NCI-H2081 (cell line): ENCODE measurements around the gene HYAL2.
A peak's percentile ranks its signal among the peaks of the same experiment; 100 is the strongest.

Source experiments
- DNase-seq, 2 experiments: peaks; one replicate each; lab custom pipeline; 2025; lab: John Stamatoyannopoulos, UW

Gene HYAL2, protein sequence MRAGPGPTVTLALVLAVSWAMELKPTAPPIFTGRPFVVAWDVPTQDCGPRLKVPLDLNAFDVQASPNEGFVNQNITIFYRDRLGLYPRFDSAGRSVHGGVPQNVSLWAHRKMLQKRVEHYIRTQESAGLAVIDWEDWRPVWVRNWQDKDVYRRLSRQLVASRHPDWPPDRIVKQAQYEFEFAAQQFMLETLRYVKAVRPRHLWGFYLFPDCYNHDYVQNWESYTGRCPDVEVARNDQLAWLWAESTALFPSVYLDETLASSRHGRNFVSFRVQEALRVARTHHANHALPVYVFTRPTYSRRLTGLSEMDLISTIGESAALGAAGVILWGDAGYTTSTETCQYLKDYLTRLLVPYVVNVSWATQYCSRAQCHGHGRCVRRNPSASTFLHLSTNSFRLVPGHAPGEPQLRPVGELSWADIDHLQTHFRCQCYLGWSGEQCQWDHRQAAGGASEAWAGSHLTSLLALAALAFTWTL

DNA sequence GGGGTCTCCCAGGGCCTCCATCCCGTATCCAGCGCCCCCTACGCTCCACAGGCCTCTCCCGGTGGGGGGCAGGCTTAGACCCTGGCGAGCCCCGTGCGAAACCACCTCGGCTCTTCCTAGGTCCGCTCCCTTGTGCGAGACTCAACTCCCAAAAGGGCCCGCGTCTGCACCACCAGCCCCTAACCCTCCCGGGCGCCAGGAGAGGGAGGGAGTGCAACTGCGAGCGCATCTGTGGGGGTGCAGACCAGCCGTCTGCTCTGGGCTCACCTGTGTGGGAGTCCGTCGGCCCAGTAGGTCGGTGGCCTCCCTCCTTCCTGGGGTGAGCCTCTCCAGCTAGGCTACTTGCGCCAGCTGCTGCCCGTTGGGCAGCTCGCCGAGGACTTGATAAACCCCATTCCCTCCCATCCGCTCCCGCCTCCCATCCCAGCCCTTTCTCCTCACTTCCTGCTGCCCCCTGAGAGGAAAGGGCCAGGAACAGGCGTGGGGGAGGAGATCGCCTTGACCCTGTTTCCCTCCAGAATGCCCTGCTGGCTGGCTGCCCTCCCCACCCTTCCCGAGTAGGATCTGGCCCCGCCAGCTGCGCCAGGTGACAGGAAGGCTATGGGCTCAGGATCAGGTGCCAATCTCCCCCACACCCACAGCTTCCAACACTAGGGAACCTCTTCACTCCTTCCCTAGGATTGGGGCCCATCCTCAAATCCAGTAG is at the start of gene HYAL2:
Gene HYAL2 (minus strand): TSS at position 360 of the 706 bp plus-strand sequence. CDS start 2,256 bp downstream, outside the sequence.
- DNase-seq, result peak; percentile 23 to 51

DNA sequence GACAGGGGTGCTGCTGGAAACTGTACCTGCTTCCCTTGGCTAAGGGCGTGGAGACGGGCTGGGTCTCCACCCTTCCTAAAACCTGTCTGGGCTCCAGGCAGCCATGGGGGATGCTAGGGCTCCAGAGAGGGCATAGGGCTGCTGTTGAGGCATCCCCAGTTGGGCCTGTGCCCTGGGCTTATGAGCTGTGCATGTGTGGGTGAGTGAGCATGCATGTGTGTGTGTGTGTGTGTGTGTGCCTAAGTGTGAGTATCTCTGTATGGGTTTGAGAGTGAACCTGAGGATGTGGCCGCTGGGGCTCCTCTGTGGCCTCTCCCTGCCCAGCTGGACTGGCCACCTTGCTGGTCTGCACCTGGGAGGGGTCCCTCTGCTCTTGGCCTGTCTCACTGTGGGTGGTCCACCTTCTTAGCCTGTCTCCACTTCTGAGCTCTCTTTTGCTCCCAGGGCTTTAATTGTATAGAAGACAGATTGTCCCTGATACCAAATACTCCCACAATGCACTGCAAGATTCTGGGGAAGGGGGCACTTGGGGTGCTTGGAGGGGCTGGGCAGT is 48.7 kb upstream of the HYAL2 start:
- DNase-seq, result no peak

DNA sequence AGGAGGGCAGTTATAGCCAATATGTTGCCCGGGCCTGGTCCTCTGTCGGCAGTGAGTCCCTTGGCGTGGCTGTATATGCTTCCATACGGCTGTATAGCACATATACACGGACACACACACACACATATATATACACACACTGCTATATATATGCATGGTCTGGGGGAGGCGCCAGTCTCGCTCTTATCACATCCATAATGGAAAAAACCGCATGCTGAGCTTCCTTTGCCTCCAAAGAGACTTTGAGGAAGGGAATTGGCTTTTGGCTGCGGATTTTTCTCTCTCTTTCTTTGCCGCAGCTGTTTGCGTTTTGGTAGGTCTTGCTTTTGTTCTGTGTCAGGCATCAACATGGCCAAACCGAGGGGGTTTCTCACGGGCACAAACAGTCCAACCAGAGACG is 48.0 kb upstream of the HYAL2 start:
- DNase-seq, result peak; percentile 23 to 57

DNA sequence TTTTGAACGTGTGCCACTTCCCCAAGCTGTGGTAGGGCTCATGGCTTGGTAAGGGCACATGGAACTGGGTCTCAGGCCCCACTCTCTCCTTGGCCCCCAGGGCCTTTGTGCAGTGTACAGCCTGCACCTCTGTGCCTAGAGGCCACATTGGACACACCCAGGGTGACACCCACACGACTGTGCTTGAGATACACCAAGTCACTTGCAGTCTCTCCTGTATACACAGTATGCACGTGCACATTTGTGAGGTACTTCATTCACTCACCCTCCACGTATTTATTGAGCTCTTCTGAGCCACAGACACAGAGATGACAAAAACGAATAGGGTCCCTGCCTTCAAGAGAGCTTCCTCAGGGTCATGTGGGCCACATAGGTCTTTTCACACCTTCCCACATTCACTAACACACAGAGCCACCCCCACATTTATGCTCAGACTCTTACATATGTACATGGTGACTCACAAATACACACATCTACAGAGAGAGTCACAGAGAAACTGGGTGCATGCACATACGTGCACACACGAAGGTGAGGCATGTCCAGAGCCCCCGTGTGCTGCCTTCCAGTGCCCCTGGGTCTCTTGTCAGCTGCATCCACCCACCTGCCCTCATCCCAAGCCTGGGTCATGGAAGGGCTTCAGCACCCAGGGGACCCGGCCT is 46.6 kb upstream of the HYAL2 start:
- no peak for DNase-seq

DNA sequence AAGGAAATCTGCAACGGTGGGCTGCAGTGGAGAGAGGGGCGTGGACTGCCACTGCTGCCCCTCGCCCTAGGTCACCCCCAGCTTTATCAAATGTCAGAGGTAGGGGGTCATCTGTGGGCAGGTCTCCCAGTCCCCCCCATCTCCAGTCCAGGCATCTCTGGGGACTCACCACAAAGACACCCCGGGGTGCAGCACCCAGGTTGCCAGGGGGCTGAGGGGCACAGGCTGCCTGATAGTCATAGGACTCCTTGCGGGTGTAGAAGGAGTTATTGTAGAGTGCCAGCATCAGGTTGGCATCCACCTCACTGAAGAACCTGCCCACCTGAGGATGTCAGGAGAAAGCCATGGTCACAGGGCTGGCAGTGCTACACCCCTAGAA is 43.3 kb upstream of the HYAL2 start:
- DNase-seq, result no peak

DNA sequence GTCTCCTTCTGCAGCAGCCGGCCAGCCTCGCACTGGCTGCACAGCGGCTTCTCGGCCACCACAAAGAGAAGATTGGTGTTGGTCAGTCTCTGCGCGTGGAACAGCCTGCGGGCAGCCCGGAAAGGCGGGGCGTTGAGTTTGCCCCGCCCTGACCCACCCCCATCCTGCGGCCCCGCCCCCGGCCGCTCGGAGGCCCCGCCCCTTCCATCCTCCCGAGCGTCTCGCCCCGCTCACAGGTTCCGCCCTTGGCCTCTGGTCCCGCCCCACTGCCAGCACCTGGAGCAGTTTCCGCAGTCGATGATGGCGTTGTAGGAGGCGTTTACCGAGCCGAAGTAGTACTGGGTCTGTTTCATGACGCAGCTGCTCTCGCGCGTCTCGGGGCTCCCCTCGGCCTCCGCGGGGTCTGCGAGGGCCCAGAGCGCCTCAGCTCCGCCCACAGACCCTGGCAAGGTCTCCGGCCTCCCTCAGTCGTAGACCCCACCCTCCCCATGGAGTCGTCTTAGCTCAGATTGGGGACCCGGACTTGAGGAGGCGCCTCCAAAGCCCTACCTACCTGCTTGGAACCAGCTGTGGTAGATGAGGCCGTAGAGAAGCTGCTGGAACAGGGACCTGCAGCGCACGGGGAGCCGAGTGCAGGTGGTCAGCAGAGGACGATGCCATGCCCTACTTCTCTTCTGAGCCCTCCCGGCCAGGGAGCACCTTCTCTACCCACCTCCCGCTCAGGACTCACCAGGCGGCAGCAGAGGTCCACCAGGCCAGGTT is 42.7 kb upstream of the HYAL2 start:
- DNase-seq, result peak; percentile 77 to 81

DNA sequence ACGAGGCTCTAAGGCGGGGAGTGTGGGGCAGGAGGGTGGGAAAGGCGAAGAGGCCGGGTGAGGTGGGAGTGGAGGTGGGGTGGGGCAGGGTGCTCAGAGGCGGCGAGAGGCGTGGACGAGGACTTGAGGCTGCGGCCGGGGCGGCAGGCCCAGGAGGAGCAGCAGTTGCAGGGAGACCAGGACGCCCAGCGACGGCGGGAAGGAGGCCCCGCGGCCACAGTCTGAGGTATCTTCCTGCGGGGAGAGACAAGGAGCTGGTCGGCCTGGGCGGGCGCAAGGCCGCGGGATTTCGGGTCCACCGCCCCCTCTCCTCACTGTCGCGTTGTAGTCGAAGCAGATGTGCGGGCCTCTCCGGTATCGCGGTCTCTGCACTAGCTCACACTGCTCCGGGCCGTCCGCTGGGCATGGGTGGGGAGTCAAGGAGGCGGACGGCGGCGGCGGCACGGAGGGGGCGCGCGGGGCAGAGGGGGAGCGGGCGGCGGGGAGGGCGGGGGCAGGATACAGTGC is 42.1 kb upstream of the HYAL2 start:
- DNase-seq, result no peak

DNA sequence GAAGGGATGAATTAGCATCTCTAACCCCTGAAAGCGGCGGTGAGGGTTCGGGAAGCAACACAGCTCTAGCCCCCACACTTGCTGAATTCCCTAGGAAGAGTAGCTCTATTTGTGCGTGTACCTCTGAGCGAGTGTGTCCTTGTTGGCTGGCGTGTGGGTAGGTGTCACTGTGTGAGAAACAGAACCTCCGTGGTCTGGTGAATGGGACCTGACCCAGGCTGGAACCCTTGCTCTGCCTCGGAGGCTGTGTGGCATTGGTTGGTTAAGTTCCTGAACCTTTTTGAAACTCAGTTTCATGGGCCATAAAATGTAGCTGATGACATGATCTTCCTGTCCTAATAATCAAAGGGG is 37.2 kb upstream of the HYAL2 start:
- no peak for DNase-seq

DNA sequence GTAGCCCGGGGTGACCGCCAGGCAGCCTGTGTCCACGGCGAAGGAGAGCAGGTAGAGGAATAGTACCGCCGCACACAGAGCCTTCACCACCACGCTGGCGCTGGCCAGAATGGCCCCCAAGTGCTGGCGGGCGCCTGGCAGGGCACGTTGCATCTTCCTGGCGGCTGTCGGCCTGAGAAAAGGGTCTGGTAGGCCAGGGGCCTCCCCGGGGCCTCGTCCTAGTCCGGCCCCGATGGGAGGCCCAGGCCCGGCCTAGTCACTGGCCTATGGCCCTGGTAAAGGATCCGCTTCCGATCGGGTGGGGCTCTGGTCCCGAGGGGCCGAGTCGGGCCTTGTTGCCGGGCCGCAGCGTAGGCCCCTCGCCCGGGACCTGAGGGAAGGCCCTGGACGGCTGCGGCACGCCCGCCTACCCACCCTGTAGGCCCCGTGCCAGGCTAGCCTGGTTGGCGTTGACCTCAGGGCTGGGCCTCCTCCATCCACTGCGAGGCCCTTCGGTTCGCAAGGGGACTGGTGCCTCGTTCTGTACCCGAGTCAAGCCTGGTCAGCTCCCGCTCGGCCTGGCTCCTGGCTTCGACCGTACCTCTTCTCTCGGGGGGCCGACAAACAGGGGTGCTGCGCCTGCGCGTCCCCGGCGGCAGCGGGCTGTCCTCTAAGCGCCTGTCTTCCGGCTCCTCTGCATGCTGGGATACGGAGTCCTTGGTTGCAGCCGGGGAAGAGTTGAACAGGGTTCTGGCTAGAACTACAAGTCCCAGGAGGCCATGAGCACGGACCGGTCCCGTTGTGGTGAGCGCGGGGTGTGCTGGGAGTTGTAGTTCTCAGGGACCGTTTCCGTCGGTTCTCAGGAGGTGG is 36.6 kb upstream of the HYAL2 start, which contains the start of gene TMEM115:
Gene TMEM115 (minus strand): TSS at position 611 of the 849 bp plus-strand sequence. CDS start 458 bp downstream, at position 153.
- DNase-seq, result peak; percentile 92 to 95

DNA sequence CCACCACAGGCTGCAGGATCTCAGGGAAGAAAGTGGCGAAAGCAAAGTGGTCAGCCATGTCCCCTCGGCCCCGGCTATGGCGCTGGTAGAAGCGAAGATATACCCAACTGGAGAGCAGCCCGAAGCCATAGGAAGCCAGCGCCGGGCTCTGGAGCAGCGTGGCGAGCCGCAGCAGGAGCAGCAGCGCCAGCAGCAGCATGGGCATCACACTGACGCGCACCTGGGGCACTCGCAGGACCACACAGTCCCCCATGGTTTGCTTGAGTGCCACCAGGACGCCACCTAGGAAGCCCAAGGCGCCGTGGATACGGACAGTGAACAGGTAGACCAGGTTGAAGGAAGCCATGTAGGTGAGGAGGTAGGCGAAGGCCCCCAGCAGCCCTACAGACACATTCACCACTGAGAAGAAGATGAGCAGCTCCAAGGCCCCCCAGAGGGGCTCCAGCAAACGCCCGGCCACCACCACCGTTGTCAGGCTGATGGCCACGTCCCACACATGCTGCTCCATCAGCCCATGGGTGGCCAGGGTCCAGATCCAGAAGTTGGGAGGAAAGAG is 35.9 kb upstream of the HYAL2 start:
- DNase-seq, result no peak

DNA sequence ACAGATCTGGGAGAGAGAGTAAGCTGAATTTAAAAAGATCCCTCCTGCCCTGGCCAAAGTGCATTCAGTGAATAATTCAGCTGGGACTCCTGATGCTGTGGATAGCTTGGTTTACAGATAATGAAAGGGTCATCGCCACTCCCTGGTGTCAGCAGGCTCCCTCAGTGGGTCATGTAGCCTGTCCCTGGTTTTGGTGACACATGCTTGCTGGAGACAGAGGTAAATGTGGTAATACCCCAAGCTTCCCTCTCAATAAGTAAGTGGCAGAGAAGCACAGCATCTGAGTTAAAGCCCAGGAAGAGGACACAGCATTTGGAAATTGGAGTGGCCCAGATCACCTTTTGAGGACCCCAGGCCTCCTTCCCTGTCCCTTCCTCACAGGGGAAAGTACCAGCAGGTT is 34.9 kb upstream of the HYAL2 start:
- DNase-seq, result no peak

DNA sequence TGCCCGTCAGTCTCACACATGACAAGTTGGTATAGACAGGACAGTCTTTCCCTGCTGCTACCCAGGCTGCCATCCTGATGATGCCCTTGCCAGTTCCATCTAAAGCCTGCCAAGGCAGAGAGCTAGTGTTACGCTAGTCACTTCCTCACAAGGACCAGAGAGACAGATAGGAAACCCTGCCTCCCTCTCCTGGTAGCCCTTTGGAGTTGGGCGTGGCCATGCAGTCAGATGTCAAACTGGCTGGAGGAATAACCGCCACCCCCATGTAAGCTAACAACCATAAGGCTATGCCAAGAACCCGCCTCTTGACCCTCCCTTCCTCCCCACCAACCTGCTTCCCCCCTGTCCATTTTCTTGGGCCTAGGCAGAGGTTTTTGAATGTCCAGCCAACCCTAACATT is 34.0 kb upstream of the HYAL2 start:
- no peak for DNase-seq

DNA sequence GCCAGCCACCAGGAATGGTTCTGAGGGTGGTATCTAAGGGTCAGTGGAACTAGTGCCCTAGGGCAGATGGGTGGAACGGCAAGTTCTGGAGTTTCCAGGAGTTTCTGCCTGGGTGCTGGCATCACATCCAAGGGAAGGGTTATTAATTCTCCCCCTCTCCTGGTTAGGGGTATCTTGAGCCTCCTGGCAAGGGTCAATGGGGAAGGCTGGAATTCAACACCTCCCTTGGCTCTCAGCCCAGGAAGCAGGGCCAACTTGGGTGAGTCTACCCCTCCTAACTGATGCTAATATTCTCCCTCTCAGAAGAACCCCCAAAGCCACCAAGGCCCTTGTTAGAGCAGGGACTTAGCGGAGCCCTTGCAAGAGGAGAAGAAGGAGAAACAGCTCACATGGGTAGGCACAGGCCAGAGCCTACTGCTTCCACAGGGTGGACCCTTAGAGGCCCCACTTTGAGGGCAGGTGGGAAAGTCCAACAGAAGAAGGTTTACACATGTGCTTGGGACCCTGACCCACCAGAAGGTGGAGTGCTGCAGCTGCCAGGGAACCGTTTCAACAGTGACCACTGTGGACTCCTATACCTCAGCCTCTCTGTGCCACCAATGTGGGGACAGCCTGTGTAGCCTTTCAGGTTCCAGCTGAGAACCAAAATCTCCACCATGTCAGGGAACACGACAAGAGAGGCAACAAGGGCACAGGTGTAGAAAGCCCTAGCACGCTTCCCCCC is 33.4 kb upstream of the HYAL2 start:
- no peak for DNase-seq

DNA sequence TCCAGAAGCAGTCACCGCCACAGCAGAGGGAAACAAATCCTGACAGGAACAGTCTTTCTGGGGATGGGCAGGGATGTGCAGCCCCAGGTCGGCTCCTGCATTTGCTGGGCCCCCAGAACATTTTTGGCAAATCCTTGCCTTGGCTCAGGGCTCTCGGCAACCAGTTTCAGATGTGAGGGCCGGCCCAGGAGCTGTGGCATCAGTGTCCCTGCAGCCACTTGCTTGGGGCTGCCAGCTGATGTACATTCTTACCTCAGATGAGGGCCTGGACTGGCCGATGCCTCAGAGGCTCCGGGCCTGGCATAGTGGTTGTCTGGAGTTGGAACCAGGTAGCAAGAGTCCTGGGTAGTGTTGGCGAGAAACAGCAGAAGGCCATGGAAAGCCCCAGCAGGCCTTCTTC is 32.3 kb upstream of the HYAL2 start:
- DNase-seq, result no peak

DNA sequence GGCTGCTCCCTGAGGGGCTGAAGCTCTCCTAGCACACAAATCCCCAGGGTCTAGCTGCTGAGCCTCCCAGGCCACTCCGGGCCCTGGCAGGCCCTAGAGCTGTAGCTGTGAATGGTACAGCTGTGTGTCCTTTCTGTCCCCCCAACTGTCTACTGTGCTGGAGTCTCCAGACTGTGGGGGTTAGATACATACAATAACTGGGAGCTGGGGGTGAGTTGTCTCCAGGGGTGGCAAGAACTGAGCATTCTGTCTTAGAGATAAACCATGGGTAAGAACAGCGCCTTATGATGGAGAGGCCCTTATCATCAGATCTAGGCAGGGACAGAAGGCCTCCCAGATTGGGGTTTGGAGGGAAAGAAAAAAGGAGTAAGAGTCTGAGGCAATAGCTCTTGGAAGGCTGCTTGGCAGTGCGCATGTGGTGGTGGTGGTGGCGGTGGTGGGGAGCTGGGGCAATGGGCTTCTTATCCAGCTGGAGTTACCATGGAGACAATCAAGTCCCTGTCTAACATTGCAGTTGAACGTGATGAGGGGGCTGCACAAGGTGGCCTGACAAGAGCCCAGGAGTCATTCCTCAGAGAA is 31.7 kb upstream of the HYAL2 start:
- DNase-seq, result no peak

DNA sequence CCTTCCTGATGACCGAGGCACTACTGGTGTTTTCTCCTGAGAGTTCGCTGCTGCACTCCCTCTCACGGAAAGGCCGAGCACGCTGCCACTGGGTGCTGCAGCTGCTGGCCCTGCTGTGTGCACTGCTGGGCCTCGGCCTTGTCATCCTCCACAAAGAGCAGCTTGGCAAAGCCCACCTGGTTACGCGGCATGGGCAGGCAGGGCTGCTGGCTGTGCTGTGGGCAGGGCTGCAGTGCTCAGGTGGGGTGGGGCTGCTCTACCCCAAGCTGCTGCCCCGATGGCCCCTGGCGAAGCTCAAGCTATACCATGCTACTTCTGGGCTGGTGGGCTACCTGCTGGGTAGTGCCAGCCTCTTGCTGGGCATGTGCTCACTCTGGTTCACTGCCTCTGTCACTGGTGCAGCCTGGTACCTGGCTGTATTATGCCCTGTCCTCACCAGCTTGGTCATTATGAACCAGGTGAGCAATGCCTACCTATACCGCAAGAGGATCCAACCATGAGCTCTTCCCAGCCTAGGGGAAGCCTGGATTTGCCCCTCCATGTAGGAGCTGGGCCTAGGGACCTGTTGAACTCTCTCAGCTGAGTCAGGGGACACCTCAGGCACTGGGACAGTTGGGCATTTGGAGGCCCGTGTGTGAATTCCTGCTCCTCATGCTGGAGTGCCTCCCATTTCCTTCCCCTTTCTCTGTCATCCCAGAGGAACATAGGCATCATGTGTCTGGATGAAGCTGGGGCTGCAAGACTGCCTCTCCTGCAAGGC is 30.9 kb upstream of the HYAL2 start:
- no peak for DNase-seq

DNA sequence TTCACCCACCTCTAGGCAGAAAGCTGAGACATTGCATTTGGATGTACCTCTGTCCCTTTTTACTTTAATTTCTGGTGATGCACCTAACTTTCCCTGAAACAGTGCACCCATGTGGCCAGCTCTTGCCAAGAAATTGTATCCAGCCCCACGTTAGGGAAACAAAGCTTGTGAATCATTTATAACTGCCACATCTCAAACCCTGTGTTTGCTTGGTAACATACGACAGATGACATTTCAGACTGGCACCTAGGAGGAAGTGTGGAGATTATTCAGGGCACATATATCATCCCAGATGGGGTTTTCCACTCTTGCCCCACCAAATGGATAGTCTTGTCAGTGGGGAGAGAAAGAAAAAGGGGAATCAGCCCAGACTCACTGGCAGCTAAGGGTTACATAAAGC is 30.2 kb upstream of the HYAL2 start:
- no peak for DNase-seq

DNA sequence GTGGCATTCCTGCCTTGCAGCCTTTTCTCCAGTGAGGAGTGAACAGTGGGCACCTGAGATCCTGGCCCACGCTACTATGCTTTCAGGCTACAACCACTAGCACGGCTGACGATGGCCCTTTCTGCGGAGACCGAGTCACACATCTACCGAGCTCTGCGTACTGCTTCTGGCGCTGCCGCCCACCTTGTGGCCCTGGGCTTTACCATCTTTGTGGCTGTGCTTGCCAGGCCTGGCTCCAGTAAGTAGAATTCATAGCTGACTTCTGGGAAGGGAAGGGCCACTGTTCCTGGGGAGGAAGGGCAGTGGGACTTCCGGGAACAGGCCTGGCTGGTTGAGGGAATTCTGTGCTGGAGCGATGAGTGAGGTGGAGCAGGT is 28.8 kb upstream of the HYAL2 start:
- no peak for DNase-seq
